ENCODE measurements around the gene SLC27A2.
"Not testable (repeated sequence)": the region's sequence is repeated elsewhere in the genome, so short reads cannot be mapped to it uniquely, and the experiment has no call there.

The SLC27A2 gene

DNA sequence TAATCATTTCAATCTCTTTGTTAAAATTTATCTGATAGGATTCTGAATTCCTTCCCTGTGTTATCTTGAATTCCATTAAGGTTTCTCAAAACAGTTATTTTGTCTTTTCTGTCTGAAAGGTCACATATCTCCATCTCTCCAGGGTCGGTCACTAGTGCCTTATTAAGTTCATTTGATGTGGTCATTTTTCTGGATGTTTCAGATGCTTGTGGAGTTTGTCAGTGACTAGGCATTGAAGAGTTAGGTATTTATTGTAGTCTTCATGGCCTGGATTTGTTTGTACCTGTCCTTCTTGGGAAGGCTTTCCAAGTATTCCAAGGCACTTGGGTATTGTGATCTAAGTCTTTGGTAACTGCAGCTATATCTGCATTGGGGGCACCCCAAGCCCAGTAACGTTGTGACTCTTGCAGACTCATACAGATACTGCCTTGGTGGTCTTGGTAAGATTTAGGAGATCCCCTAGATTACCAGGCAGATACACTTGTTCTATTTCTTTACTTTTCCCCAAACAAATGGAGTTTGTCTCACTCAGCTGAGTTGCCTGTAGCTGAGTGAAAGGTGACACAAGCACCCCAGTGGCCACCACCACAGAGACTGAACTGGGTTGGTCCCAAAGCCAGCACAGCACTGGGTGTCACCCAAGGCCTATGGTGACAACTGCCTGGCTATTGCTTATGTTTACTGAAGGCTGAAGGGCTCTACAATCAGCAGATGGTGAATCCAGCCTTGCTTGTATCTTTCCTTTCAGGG lies 18.9 kb upstream of the SLC27A2 start:
- Histone ChIP-seq H3K27ac (ENCODE audit: low read depth, low read length) (no peak overlapping the region), H3K9ac (ENCODE audit: low read depth in 1 of 2, low read length in 2 of 2) (no peak overlapping the region), H3K27me3 (ENCODE audit: control insufficient read depth in 1 of 2, insufficient read depth in 2 of 2, low read length in 2 of 2) (no peaks in the 10 kb centered on the region), H3K36me3 (ENCODE audit: control insufficient read depth in 1 of 2, insufficient read depth in 2 of 2, low read length in 2 of 2) (no peaks in the 10 kb centered on the region), H3K4me1 (ENCODE audit: control insufficient read depth in 1 of 2, insufficient read depth in 2 of 2, low read length in 2 of 2) (no peaks in the 10 kb centered on the region), H3K4me3 (ENCODE audit: low read depth in 1 of 2, low read length in 2 of 2) (no peak overlapping the region), H3K9me3 (ENCODE audit: control insufficient read depth in 1 of 2, low read length in 2 of 2) (no peaks in the 10 kb centered on the region)

GRCh38 chr15:50163719-50164410 lies 18.1 kb upstream of the SLC27A2 start:
- H3K9ac ChIP-seq (ENCODE audit: low read depth in 1 of 2, low read length in 2 of 2) = no peak overlapping the region
- no peaks in the 10 kb centered on the region for H3K4me1 ChIP-seq (ENCODE audit: control insufficient read depth in 1 of 2, insufficient read depth in 2 of 2, low read length in 2 of 2)
- no peaks in the 10 kb centered on the region for H3K36me3 ChIP-seq (ENCODE audit: control insufficient read depth in 1 of 2, insufficient read depth in 2 of 2, low read length in 2 of 2)
- no peak overlapping the region for H3K27ac ChIP-seq (ENCODE audit: low read depth, low read length)
- no peaks in the 10 kb centered on the region for H3K27me3 ChIP-seq (ENCODE audit: control insufficient read depth in 1 of 2, insufficient read depth in 2 of 2, low read length in 2 of 2)
- H3K9me3 ChIP-seq (ENCODE audit: control insufficient read depth in 1 of 2, low read length in 2 of 2) = no peaks in the 10 kb centered on the region
- no peak overlapping the region for H3K4me3 ChIP-seq (ENCODE audit: low read depth in 1 of 2, low read length in 2 of 2)

GRCh38 chr15:50164458-50164857 lies 17.5 kb upstream of the SLC27A2 start:
- Histone ChIP-seq H3K4me1 (ENCODE audit: control insufficient read depth in 1 of 2, insufficient read depth in 2 of 2, low read length in 2 of 2) (no peaks in the 10 kb centered on the region), H3K9me3 (ENCODE audit: control insufficient read depth in 1 of 2, low read length in 2 of 2) (no peaks in the 10 kb centered on the region), H3K27ac (ENCODE audit: low read depth, low read length) (no peak overlapping the region), H3K4me3 (ENCODE audit: low read depth in 1 of 2, low read length in 2 of 2) (no peak overlapping the region), H3K9ac (ENCODE audit: low read depth in 1 of 2, low read length in 2 of 2) (no peak overlapping the region), H3K27me3 (ENCODE audit: control insufficient read depth in 1 of 2, insufficient read depth in 2 of 2, low read length in 2 of 2) (no peaks in the 10 kb centered on the region), H3K36me3 (ENCODE audit: control insufficient read depth in 1 of 2, insufficient read depth in 2 of 2, low read length in 2 of 2) (no peaks in the 10 kb centered on the region)

DNA sequence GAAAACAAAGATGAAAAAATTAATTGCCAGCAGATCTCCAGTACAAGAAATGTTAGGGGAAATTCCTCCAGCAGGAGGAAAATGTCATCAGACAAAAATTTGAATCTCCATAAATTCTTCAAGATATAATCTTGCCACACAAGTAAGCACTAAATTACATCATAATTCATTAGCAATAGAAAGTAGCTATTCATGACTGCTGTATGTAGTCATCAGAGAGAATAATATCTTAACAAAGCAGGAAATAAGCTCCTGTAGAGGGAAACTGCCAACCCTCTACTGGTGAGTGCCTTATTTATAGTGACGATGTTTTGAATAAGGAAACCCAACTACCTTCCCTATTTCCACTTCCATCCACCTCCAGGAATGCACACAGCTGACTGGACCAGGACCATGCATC lies 15.8 kb upstream of the SLC27A2 start:
- H3K27me3 ChIP-seq (ENCODE audit: control insufficient read depth in 1 of 2, insufficient read depth in 2 of 2, low read length in 2 of 2) = no peaks in the 10 kb centered on the region
- H3K4me1 ChIP-seq (ENCODE audit: control insufficient read depth in 1 of 2, insufficient read depth in 2 of 2, low read length in 2 of 2) = no peaks in the 10 kb centered on the region
- H3K9me3 ChIP-seq (ENCODE audit: control insufficient read depth in 1 of 2, low read length in 2 of 2) = no peaks in the 10 kb centered on the region
- H3K9ac ChIP-seq (ENCODE audit: low read depth in 1 of 2, low read length in 2 of 2) = no peak overlapping the region
- no peak overlapping the region for H3K27ac ChIP-seq (ENCODE audit: low read depth, low read length)
- H3K36me3 ChIP-seq (ENCODE audit: control insufficient read depth in 1 of 2, insufficient read depth in 2 of 2, low read length in 2 of 2) = no peaks in the 10 kb centered on the region
- H3K4me3 ChIP-seq (ENCODE audit: low read depth in 1 of 2, low read length in 2 of 2) = no peak overlapping the region

- no peaks in the 10 kb centered on the region for H3K36me3 ChIP-seq (ENCODE audit: control insufficient read depth in 1 of 2, insufficient read depth in 2 of 2, low read length in 2 of 2)
- no peak overlapping the region for H3K27ac ChIP-seq (ENCODE audit: low read depth, low read length)
- no peak overlapping the region for H3K9ac ChIP-seq (ENCODE audit: low read depth in 1 of 2, low read length in 2 of 2)
- no peaks in the 10 kb centered on the region for H3K9me3 ChIP-seq (ENCODE audit: control insufficient read depth in 1 of 2, low read length in 2 of 2)
- H3K4me3 ChIP-seq (ENCODE audit: low read depth in 1 of 2, low read length in 2 of 2) = no peak overlapping the region
- H3K27me3 ChIP-seq (ENCODE audit: control insufficient read depth in 1 of 2, insufficient read depth in 2 of 2, low read length in 2 of 2) = no peaks in the 10 kb centered on the region
- no peaks in the 10 kb centered on the region for H3K4me1 ChIP-seq (ENCODE audit: control insufficient read depth in 1 of 2, insufficient read depth in 2 of 2, low read length in 2 of 2)
These were observed 14.9 kb upstream of the SLC27A2 start for GRCh38 chr15:50167110-50167509.

GRCh38 chr15:50168379-50168778 lies 13.6 kb upstream of the SLC27A2 start:
- Histone ChIP-seq H3K9me3 (ENCODE audit: control insufficient read depth in 1 of 2, low read length in 2 of 2) (no peaks in the 10 kb centered on the region), H3K4me3 (ENCODE audit: low read depth in 1 of 2, low read length in 2 of 2) (no peak overlapping the region), H3K27me3 (ENCODE audit: control insufficient read depth in 1 of 2, insufficient read depth in 2 of 2, low read length in 2 of 2) (no peaks in the 10 kb centered on the region), H3K9ac (ENCODE audit: low read depth in 1 of 2, low read length in 2 of 2) (no peak overlapping the region), H3K36me3 (ENCODE audit: control insufficient read depth in 1 of 2, insufficient read depth in 2 of 2, low read length in 2 of 2) (no peaks in the 10 kb centered on the region), H3K27ac (ENCODE audit: low read depth, low read length) (no peak overlapping the region), H3K4me1 (ENCODE audit: control insufficient read depth in 1 of 2, insufficient read depth in 2 of 2, low read length in 2 of 2) (no peaks in the 10 kb centered on the region)

GRCh38 chr15:50168783-50169411 lies 13.1 kb upstream of the SLC27A2 start:
- H3K9ac ChIP-seq (ENCODE audit: low read depth in 1 of 2, low read length in 2 of 2) = no peak overlapping the region
- H3K27me3 ChIP-seq (ENCODE audit: control insufficient read depth in 1 of 2, insufficient read depth in 2 of 2, low read length in 2 of 2) = no peaks in the 10 kb centered on the region
- no peak overlapping the region for H3K4me3 ChIP-seq (ENCODE audit: low read depth in 1 of 2, low read length in 2 of 2)
- H3K4me1 ChIP-seq (ENCODE audit: control insufficient read depth in 1 of 2, insufficient read depth in 2 of 2, low read length in 2 of 2) = no peaks in the 10 kb centered on the region
- no peak overlapping the region for H3K27ac ChIP-seq (ENCODE audit: low read depth, low read length)
- no peaks in the 10 kb centered on the region for H3K36me3 ChIP-seq (ENCODE audit: control insufficient read depth in 1 of 2, insufficient read depth in 2 of 2, low read length in 2 of 2)
- no peaks in the 10 kb centered on the region for H3K9me3 ChIP-seq (ENCODE audit: control insufficient read depth in 1 of 2, low read length in 2 of 2)

GRCh38 chr15:50172360-50172895 lies 9.6 kb upstream of the SLC27A2 start:
- H3K36me3 ChIP-seq (ENCODE audit: control insufficient read depth in 1 of 2, insufficient read depth in 2 of 2, low read length in 2 of 2); H3K27ac ChIP-seq (ENCODE audit: low read depth, low read length); H3K4me1 ChIP-seq (ENCODE audit: control insufficient read depth in 1 of 2, insufficient read depth in 2 of 2, low read length in 2 of 2); H3K27me3 ChIP-seq (ENCODE audit: control insufficient read depth in 1 of 2, insufficient read depth in 2 of 2, low read length in 2 of 2); H3K9me3 ChIP-seq (ENCODE audit: control insufficient read depth in 1 of 2, low read length in 2 of 2); H3K4me3 ChIP-seq (ENCODE audit: low read depth in 1 of 2, low read length in 2 of 2); H3K9ac ChIP-seq (ENCODE audit: low read depth in 1 of 2, low read length in 2 of 2): not testable (repeated sequence)

DNA sequence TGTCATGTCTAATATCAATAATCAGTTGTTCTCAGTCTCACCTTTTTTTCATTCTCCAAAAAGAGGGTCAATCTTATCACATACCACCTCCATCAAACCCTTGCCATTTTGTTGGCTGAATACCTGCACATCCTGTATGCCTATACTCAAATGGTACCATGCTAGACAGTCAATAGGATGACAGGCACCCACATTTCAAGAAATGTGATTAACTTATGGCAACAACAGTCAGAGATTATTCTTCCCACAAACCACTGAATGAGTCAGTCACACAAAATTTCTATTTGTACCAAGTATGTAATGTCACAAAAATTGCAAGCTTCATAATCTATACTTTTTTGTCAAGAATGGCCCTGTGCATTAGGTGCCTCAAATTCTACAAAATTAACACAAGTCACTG lies 5.1 kb upstream of the SLC27A2 start:
- Histone ChIP-seq H3K36me3 (ENCODE audit: control insufficient read depth in 1 of 2, insufficient read depth in 2 of 2, low read length in 2 of 2) (no peaks in the 10 kb centered on the region), H3K4me3 (ENCODE audit: low read depth in 1 of 2, low read length in 2 of 2) (no peak overlapping the region), H3K27me3 (ENCODE audit: control insufficient read depth in 1 of 2, insufficient read depth in 2 of 2, low read length in 2 of 2) (no peaks in the 10 kb centered on the region), H3K4me1 (ENCODE audit: control insufficient read depth in 1 of 2, insufficient read depth in 2 of 2, low read length in 2 of 2) (peaks cover 0 to 4% of the 10 kb centered on the region in 2 donors), H3K9ac (ENCODE audit: low read depth in 1 of 2, low read length in 2 of 2) (no peak overlapping the region), H3K9me3 (ENCODE audit: control insufficient read depth in 1 of 2, low read length in 2 of 2) (no peaks in the 10 kb centered on the region), H3K27ac (ENCODE audit: low read depth, low read length) (no peak overlapping the region)

DNA sequence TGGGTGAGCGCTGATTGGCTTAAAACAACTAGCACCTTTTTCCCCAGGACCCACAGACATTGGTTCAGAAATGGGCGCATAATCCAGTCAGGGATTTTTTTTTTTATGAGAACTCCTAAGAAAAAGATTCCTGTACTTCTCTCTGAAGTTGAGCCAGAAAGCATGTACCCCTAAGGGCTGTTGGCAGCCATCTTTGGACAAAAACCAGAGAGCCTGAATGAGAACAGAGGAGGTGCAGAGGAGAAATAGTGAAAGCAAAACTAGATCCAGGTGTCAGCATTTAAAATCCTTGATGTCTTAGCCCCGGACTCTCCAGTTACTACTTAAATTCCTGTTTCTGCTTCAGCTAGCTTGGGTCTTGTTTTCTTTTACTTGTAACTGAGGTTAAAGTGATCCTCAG lies 1.9 kb upstream of the SLC27A2 start:
- no peaks in the 10 kb centered on the region for H3K27me3 ChIP-seq (ENCODE audit: control insufficient read depth in 1 of 2, insufficient read depth in 2 of 2, low read length in 2 of 2)
- H3K27ac ChIP-seq (ENCODE audit: low read depth, low read length) = no peak overlapping the region
- H3K4me1 ChIP-seq (ENCODE audit: control insufficient read depth in 1 of 2, insufficient read depth in 2 of 2, low read length in 2 of 2) = peaks cover 6 to 23% of the 10 kb centered on the region in 2 donors
- H3K4me3 ChIP-seq (ENCODE audit: low read depth in 1 of 2, low read length in 2 of 2) = no peak overlapping the region
- no peaks in the 10 kb centered on the region for H3K9me3 ChIP-seq (ENCODE audit: control insufficient read depth in 1 of 2, low read length in 2 of 2)
- no peaks in the 10 kb centered on the region for H3K36me3 ChIP-seq (ENCODE audit: control insufficient read depth in 1 of 2, insufficient read depth in 2 of 2, low read length in 2 of 2)
- H3K9ac ChIP-seq (ENCODE audit: low read depth in 1 of 2, low read length in 2 of 2) = no peak overlapping the region

Data from duodenal mucosa (tissue), 2 donors.